ENCODE measurements around the gene DOC2B. TPM values are rescaled to one million over a fixed set of nuclear protein-coding genes. Genes with fewer than 3 reads are reported as not detected.

The DOC2B gene
- total RNA-seq, 1 donor from 2014 or later: 0.32 TPM

DNA sequence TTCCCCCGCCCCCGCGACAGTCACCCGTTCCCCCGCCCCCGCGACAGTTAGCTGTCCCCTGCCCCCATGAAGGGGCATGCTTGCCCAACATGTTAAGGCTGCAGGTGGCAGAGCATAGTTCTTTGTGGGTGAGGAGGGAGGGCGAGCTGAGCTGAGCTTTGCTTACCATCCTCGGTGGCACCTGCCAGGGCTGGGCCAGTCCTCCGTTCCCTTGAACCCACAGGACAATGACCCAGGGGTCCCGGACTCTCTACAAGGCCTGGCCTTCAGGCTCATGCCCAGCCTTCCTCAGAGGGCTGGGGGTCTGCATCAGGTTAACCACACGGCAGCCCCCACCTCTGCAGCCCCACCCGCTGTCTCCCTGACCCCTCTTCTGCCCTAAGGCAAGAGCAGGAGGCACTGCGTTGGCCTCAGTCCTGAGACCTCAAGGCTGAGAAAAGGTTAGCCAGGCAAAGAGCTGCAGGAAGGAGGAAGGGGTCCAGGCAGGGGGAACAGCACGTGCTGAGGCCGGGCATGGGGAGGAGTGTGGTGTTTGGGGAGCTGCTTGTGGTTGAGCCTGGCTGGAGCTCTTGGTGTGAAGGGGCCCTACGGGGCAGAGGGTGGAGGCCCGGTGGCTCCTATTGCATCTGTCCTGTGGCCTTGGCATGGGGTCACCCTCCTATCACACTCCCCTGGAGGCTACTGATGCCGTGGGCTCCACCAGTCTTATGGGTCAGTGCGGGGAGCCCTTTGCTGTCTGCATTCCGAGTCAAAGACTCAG is 11.4 kb upstream of the DOC2B start:
- H3K4me1 Mint-ChIP-seq (ENCODE audit: low read depth): no peaks in the 10 kb centered on the region
- peaks cover 18% of the 10 kb centered on the region for H3K27me3 Mint-ChIP-seq (ENCODE audit: low read depth)
- H3K9me3 Mint-ChIP-seq (ENCODE audit: low read depth): no peaks in the 10 kb centered on the region
- H3K27ac Mint-ChIP-seq (ENCODE audit: unreplicated experiment): no peak overlapping the region
- no peak overlapping the region for H3K4me3 Mint-ChIP-seq (ENCODE audit: unreplicated experiment)
- H3K36me3 Mint-ChIP-seq (ENCODE audit: low read depth): no peaks in the 10 kb centered on the region
- DNase-seq (ENCODE audit: low spot score): no peak
- TF ChIP-seq, protein P1, sequence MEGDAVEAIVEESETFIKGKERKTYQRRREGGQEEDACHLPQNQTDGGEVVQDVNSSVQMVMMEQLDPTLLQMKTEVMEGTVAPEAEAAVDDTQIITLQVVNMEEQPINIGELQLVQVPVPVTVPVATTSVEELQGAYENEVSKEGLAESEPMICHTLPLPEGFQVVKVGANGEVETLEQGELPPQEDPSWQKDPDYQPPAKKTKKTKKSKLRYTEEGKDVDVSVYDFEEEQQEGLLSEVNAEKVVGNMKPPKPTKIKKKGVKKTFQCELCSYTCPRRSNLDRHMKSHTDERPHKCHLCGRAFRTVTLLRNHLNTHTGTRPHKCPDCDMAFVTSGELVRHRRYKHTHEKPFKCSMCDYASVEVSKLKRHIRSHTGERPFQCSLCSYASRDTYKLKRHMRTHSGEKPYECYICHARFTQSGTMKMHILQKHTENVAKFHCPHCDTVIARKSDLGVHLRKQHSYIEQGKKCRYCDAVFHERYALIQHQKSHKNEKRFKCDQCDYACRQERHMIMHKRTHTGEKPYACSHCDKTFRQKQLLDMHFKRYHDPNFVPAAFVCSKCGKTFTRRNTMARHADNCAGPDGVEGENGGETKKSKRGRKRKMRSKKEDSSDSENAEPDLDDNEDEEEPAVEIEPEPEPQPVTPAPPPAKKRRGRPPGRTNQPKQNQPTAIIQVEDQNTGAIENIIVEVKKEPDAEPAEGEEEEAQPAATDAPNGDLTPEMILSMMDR (IDR thresholded peaks at IDR 0.05): no peak

DNA sequence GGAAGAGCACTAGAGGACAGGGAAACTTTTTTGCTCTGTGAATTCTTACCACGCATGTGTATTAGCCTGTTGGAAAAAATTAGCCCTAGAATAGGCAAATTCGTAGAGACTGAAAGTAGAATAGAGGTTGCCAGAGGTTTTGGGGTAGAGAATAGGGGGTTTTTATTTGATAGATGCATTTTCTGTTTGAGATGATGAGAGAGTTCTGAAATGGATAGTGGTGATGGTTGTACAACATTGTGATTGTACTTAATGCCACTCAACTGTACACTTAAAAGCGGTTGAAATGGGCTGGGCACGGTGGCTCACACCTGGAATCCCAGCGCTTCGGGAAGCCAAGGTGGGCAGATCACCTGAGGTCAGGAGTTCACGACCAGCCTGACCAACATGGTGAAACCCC is 8.0 kb upstream of the DOC2B start:
- H3K4me3 Mint-ChIP-seq (ENCODE audit: unreplicated experiment): no peak overlapping the region
- H3K27ac Mint-ChIP-seq (ENCODE audit: unreplicated experiment): no peak overlapping the region
- TF ChIP-seq, protein P1 (IDR thresholded peaks at IDR 0.05): no peak
- H3K36me3 Mint-ChIP-seq (ENCODE audit: low read depth): no peaks in the 10 kb centered on the region
- H3K27me3 Mint-ChIP-seq (ENCODE audit: low read depth): peaks cover 28% of the 10 kb centered on the region
- DNase-seq (ENCODE audit: low spot score): no peak
- no peaks in the 10 kb centered on the region for H3K4me1 Mint-ChIP-seq (ENCODE audit: low read depth)
- H3K9me3 Mint-ChIP-seq (ENCODE audit: low read depth): no peaks in the 10 kb centered on the region

DNA sequence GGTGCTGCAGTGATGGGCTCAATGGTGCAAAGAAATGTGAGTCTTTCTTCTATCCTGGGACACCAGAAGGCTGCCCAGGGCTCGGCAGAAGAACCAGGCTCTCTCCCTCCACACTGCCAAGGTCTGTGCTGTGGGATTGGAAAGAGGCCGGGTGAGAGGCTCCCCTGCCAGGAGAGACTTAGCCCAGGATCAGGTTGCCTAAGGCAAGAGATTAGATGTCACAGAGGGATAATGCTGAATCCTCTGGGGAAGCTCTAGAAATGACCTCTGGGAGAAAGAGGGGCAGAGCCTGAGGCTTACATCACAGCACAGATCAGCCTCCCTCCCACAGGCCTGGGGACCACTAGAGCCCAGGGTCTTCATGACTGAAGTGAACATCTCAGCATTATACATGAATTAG is 5.7 kb upstream of the DOC2B start:
- Mint-ChIP-seq H3K27ac (ENCODE audit: unreplicated experiment) (no peak overlapping the region), H3K4me1 (ENCODE audit: low read depth) (peaks cover 2% of the 10 kb centered on the region), H3K27me3 (ENCODE audit: low read depth) (peaks cover 48% of the 10 kb centered on the region), H3K36me3 (ENCODE audit: low read depth) (no peaks in the 10 kb centered on the region), H3K4me3 (ENCODE audit: unreplicated experiment) (no peak overlapping the region), H3K9me3 (ENCODE audit: low read depth) (no peaks in the 10 kb centered on the region)
- TF ChIP-seq, protein P1 (IDR thresholded peaks at IDR 0.05): no peak
- DNase-seq (ENCODE audit: low spot score): no peak

DNA sequence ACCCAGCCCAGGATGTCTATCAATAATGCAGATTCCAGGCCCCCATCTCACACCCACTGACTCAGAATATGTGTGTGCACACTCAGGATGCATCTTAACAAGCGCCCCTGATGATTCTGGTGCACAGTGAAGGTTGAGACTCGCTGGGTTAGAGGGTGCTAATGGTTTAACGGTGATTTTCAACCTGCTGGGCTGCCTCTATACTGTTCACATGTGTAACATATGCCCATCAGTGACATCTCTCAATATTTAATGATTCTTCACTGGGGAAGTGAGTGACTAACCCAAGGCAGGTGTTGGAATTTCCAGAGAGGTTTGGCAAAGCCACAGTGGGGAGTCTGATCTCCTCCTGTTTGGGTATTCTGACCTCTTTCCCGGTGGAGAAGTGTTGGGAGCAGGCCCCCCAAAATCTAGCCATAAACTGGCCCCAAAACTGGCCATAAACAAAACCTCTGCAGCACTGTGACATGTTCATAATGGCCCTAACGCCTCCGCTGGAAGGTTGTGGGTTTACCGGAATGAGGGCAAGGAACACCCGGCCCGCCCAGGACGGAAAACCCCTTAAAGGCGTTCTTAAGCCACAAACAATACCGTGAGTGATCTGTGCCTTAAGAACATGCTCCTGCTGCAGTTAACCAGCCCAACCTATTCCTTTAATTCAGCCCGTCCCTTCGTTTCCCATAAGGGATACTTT is 4.1 kb upstream of the DOC2B start:
- no peaks in the 10 kb centered on the region for H3K36me3 Mint-ChIP-seq (ENCODE audit: low read depth)

DNA sequence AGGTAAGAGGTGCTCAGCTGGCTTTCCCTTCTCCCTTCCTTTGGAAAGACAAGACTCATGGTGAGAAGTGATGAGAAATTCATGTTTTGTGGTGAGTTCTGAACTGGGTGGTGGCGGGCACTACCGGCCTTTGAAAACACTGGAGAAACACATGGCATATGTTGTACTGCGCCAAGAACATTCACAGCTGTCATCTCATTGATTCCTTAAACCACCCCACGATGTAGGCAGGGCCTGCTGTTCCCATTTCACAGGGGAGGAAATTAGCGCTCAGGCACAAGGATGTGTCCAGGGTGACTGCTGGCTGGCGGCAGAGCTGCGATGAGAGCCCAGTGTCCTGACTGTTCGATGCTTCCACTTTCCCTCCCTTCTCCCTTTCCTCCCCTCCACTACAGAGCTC is 1.6 kb upstream of the DOC2B start:
- Mint-ChIP-seq H3K4me3 (ENCODE audit: unreplicated experiment) (no peak overlapping the region), H3K4me1 (ENCODE audit: low read depth) (peaks cover 6% of the 10 kb centered on the region), H3K36me3 (ENCODE audit: low read depth) (no peaks in the 10 kb centered on the region), H3K27me3 (ENCODE audit: low read depth) (peaks cover 47% of the 10 kb centered on the region), H3K9me3 (ENCODE audit: low read depth) (no peaks in the 10 kb centered on the region), H3K27ac (ENCODE audit: unreplicated experiment) (no peak overlapping the region)
- no peak for DNase-seq (ENCODE audit: low spot score)
- TF ChIP-seq, protein P1 (IDR thresholded peaks at IDR 0.05): no peak

More for the DNA sequence above, 4.1 kb upstream of the DOC2B start:
- Mint-ChIP-seq H3K4me1 (ENCODE audit: low read depth) (peaks cover 6% of the 10 kb centered on the region), H3K27me3 (ENCODE audit: low read depth) (peaks cover 51% of the 10 kb centered on the region), H3K27ac (ENCODE audit: unreplicated experiment) (no peak overlapping the region), H3K4me3 (ENCODE audit: unreplicated experiment) (no peak overlapping the region), H3K9me3 (ENCODE audit: low read depth) (no peaks in the 10 kb centered on the region)
- TF ChIP-seq, protein P1 (IDR thresholded peaks at IDR 0.05): no peak
- no peak for DNase-seq (ENCODE audit: low spot score)
